Upper lobe of left lung (tissue), 6 donors: ENCODE data around the gene CYP20A1. TPM values are rescaled to one million over a fixed set of nuclear protein-coding genes. Genes with fewer than 3 reads are reported as not detected.

Experiments used
- ATAC-seq, 2 donors: fragments of 200-7000 bp; cut with Tn5 transposase; one replicate each; pipeline ENCODE4 v1.9.1; 2022; ENCODE audit warnings: mild to moderate bottlenecking in 2 of 2, moderate library complexity in 2 of 2; ENCODE audit not compliant: low FRiP score in 2 of 2
- DNase-seq, 2 donors: peaks; one replicate each; pipeline ENCODE4 v3.0.0-alpha.2; 2019 to 2020
- H3K27ac ChIP-seq, 4 donors: fragments of 200-600 bp; sonication (generic); one replicate each; pipeline ENCODE4 v1.5.1; 2016 to 2019
- H3K27me3 ChIP-seq, 4 donors: fragments of 200-600 bp; sonication (generic); one replicate each; pipeline ENCODE4 v1.5.1; 2017 to 2019
- H3K36me3 ChIP-seq, 4 donors: fragments of 200-600 bp; sonication (generic); one replicate each; pipeline ENCODE4 v1.5.1; 2016 to 2019
- H3K4me1 ChIP-seq, 4 donors: fragments of 200-600 bp; sonication (generic); one replicate each; pipeline ENCODE4 v1.5.1; 2018 to 2019
- H3K4me3 ChIP-seq, 4 donors: fragments of 200-600 bp; sonication (generic); one replicate each; pipeline ENCODE4 v1.5.1; 2017 to 2019; ENCODE audit warnings: mild to moderate bottlenecking in 2 of 4, moderate library complexity in 1 of 4
- H3K9me3 ChIP-seq, 4 donors: fragments of 200-600 bp; sonication (generic); one replicate each; pipeline ENCODE4 v1.5.1; 2018 to 2019
- EP300 ChIP-seq, 4 donors: sonication (generic); formaldehyde crosslinking; IDR thresholded peaks; one replicate each; pipeline ENCODE4 v1.5.1; 2017; ENCODE audit warnings: antibody characterized with exemption in 4 of 4, control low read depth in 2 of 4
- POLR2A ChIP-seq, 4 donors: fragments of 450-650 bp; IDR thresholded peaks; one replicate each; pipeline ENCODE4 v1.5.1; 2016 to 2017; ENCODE audit warnings: antibody characterized with exemption in 4 of 4, mild to moderate bottlenecking in 2 of 4
- POLR2AphosphoS5 ChIP-seq, 2 donors: sonication (generic); formaldehyde crosslinking; IDR thresholded peaks; one replicate each; pipeline ENCODE4 v1.5.1; 2017; ENCODE audit warnings: antibody characterized with exemption in 2 of 2
- WGBS, 2 donors: methylation state at CpG; one replicate each; pipeline ENCODE4 v1.1.5; 2017 to 2018; 5-methylcytosine and 5-hydroxymethylcytosine counted together
- total RNA-seq, 6 donors: library from RNA; depleted of rRNA in 4 of 6; stranded (reverse); fragments of >200 nt in 4 of 6; gene quantifications; one replicate each; pipeline versions ENCODE4 v1.1.0 to v1.2.1, GENCODE V29; 2016 to 2021
- TF ChIP-seq, protein P1 (sequence below), 6 experiments: fragments of 450-650 bp in 4 of 6; fragments of 200-600 bp in 2 of 6; sonication (generic) in 2 of 6; IDR thresholded peaks; one replicate each; pipeline ENCODE4 v1.5.1; 2016 to 2019; ENCODE audit warnings: antibody characterized with exemption in 6 of 6
- donor health status: DM: no; HTN: no; CAD: no; lungs with moderate emphysema.
- donor health status: DM: no; HTN: yes; CAD: no; lungs with severe emphysema.

Gene CYP20A1
- total RNA-seq, 6 donors from 2014 or later: 12.1 to 35.9 (median 28.9) TPM

- H3K27ac ChIP-seq: no peak overlapping the region
- H3K9me3 ChIP-seq: no peaks in the 10 kb centered on the region
- no peaks in the 10 kb centered on the region for H3K4me1 ChIP-seq
- peaks cover 11 to 85% (median 24%) of the 10 kb centered on the region in 4 donors for H3K36me3 ChIP-seq
- ATAC-seq (no peak), DNase-seq (no peak)
- no peaks in the 10 kb centered on the region for H3K27me3 ChIP-seq
- WGBS, 2 donors: 95 to 96% methylated on average over 3 of the region's 3 CpGs
- TF ChIP-seq EP300 (IDR thresholded peaks at IDR 0.05) (no peak), POLR2AphosphoS5 (IDR thresholded peaks at IDR 0.05) (no peak)
- TF ChIP-seq, protein P1, sequence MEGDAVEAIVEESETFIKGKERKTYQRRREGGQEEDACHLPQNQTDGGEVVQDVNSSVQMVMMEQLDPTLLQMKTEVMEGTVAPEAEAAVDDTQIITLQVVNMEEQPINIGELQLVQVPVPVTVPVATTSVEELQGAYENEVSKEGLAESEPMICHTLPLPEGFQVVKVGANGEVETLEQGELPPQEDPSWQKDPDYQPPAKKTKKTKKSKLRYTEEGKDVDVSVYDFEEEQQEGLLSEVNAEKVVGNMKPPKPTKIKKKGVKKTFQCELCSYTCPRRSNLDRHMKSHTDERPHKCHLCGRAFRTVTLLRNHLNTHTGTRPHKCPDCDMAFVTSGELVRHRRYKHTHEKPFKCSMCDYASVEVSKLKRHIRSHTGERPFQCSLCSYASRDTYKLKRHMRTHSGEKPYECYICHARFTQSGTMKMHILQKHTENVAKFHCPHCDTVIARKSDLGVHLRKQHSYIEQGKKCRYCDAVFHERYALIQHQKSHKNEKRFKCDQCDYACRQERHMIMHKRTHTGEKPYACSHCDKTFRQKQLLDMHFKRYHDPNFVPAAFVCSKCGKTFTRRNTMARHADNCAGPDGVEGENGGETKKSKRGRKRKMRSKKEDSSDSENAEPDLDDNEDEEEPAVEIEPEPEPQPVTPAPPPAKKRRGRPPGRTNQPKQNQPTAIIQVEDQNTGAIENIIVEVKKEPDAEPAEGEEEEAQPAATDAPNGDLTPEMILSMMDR (IDR thresholded peaks at IDR 0.05): no peak
- H3K4me3 ChIP-seq: no peak overlapping the region
Measured at GRCh38 chr2:203261326-203262159, 22.7 kb downstream of the CYP20A1 start.

- TF ChIP-seq, protein P1 (IDR thresholded peaks at IDR 0.05): no peak
- TF ChIP-seq POLR2A (IDR thresholded peaks at IDR 0.05) (no peak), EP300 (IDR thresholded peaks at IDR 0.05) (no peak), POLR2AphosphoS5 (IDR thresholded peaks at IDR 0.05) (no peak)
- Histone ChIP-seq H3K27me3 (no peaks in the 10 kb centered on the region), H3K4me1 (no peaks in the 10 kb centered on the region), H3K36me3 (peaks cover 12 to 88% (median 54%) of the 10 kb centered on the region in 4 donors), H3K4me3 (no peak overlapping the region), H3K9me3 (no peaks in the 10 kb centered on the region), H3K27ac (no peak overlapping the region)
- no peak for ATAC-seq
- DNase-seq: no peak
Measured at GRCh38 chr2:203279288-203279687, 40.5 kb downstream of the CYP20A1 start.

DNA sequence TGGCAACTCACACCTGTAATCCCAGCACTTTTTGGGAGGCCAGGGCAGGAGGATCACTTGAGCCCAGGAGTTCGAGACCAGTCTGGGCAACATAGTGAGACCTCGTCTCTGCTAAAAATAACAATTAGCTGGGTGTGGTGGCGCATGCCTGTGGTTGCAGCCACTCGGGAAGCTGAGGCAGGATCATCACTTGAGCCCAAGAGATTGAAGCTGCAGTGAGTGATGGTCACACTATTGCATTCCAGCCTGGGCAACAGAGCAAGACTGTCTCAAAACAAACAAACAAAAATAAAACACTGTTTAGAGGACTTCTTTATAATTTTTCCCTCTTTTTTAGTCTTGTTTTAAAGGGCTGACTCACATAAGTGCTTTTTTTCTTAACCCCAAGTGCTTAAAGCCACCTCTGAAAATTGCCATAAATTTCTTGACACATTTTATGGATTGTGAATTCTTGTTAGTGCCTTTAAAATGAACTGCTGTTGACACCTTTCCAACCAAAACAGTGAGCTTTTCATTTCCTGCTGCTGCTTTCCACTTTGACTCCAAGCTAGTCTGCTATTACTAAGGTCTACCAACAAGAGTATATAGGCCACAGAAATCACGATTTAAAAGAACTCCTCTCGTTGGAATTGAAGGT lies 41.7 kb downstream of the CYP20A1 start:
- no peak for ATAC-seq
- 85 to 90% methylated on average over 6 of the region's 6 CpGs for WGBS, 2 donors
- DNase-seq: no peak

GRCh38 chr2:203282101-203282500 lies 43.3 kb downstream of the CYP20A1 start:
- 94 to 97% methylated on average over 7 of the region's 7 CpGs for WGBS, 2 donors
- no peak overlapping the region for H3K4me3 ChIP-seq
- H3K27me3 ChIP-seq: no peaks in the 10 kb centered on the region
- ATAC-seq (no peak), DNase-seq (no peak)
- no peaks in the 10 kb centered on the region for H3K4me1 ChIP-seq
- no peak overlapping the region for H3K27ac ChIP-seq
- TF ChIP-seq POLR2A (IDR thresholded peaks at IDR 0.05) (no peak), EP300 (IDR thresholded peaks at IDR 0.05) (no peak), POLR2AphosphoS5 (IDR thresholded peaks at IDR 0.05) (no peak)
- TF ChIP-seq, protein P1 (IDR thresholded peaks at IDR 0.05): no peak
- H3K9me3 ChIP-seq: no peaks in the 10 kb centered on the region
- H3K36me3 ChIP-seq: peaks cover 18 to 94% (median 58%) of the 10 kb centered on the region in 4 donors

More for the DNA sequence above, 41.7 kb downstream of the CYP20A1 start:
- no peak overlapping the region for H3K27ac ChIP-seq
- H3K4me1 ChIP-seq: no peaks in the 10 kb centered on the region
- peaks cover 18 to 87% (median 54%) of the 10 kb centered on the region in 4 donors for H3K36me3 ChIP-seq
- H3K4me3 ChIP-seq: no peak overlapping the region
- TF ChIP-seq POLR2AphosphoS5 (IDR thresholded peaks at IDR 0.05) (no peak), POLR2A (IDR thresholded peaks at IDR 0.05) (no peak), EP300 (IDR thresholded peaks at IDR 0.05) (no peak)
- TF ChIP-seq, protein P1 (IDR thresholded peaks at IDR 0.05): no peak
- H3K27me3 ChIP-seq: no peaks in the 10 kb centered on the region
- no peaks in the 10 kb centered on the region for H3K9me3 ChIP-seq
